Bone marrow (tissue), 2 donors: Measurements from ENCODE around the gene ACAP3.
A peak's percentile ranks its signal among the peaks of the same experiment; 100 is the strongest.

Experiments
- DNase-seq, 2 donors: peaks; one replicate each; lab custom pipeline; 2025; lab: John Stamatoyannopoulos, UW

ACAP3 gene

DNA sequence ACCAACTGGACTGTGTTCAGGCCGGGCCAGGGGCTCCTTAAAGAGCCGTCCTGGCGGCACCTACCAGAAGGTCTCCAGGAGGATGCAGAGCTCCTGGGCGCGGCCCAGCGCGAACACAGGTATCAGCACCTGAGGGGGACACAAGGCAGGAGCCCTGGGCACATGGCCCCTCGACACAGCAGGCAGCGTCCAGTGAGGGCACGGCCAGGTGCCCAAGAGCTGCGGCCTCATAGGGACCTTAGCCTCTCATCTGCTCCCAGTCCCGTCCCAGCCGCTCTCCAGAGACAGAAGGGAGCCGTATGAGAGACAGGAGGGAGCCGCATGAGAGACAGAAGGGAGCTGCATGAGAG is 6.5 kb upstream of the ACAP3 start:
- DNase-seq = no peak

DNA sequence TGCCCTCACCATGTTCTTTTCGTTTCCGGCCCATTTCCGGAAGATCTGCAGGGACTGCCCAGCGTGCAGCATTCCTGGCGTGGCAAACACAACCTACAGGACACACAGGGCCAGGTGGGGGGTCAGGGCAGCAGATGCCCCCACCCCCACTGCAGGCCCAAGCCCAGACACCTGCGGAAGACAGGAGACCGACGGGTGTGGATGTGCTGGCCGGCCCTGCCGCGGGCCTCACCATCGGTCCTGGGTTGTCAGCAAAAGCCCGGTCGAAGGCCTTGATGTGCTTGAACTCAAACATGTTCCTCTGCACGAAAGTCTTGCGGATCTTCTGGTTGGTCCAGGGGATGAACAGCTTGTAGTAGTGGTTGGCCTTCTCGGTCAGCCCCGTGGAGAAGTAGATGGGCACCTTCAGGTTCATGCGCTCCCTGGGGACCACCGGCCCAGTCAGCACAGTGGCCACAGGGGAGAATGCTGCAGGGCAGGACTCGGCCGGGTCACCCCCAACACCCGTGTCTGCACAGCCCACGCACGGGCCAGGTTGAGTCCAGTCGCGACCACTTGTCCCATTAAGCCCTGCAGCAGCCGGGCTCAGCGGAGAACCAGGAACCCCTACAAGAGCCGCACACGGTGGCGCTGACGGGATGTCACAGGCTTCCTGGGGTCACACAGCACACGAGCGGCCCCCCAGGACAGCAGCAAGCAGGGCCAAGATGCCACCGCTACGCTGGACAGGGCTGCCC is 5.9 kb upstream of the ACAP3 start:
- no peak for DNase-seq

DNA sequence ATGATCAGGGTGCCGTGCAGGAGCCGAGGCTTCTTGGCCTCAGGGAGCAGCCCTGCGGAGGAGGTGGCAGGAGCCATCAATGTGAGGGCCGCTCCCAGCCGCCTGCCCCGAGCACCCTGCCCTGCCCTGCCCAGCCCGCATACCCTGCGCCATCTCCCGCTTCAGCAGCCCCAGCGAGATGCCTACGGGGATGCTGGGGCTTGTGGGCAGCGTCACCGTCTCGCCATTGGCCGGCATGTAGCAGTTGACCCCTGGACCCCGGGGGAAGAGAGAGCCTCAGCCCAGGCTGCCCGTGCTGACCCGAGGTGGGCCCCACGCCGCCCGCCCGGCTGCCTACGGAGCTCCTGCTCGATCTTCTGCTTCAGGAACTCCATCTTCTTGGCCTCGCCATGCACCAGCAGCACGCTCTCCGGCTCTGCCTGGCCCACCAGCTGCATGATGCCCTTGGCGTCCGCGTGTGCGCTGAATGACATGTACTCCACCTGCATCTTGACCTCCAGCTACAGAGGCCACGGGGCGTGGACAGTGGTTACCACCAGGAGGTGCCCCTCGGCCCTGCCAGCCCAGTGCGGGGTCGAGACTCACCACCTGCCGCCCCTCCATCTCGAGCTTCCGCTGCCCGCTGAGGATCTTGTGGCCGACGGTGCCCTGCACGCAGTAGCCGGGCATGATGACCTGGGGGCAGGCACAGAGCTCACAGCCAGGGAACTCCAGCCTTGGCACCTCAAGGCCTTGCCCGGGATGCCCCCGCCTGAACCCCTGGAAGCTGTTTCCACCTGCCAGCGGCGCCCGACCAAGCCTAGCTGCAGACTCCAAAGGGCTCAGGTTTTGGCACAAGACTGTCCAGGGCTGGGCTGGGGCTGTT is 5.0 kb upstream of the ACAP3 start:
- no peak for DNase-seq

DNA sequence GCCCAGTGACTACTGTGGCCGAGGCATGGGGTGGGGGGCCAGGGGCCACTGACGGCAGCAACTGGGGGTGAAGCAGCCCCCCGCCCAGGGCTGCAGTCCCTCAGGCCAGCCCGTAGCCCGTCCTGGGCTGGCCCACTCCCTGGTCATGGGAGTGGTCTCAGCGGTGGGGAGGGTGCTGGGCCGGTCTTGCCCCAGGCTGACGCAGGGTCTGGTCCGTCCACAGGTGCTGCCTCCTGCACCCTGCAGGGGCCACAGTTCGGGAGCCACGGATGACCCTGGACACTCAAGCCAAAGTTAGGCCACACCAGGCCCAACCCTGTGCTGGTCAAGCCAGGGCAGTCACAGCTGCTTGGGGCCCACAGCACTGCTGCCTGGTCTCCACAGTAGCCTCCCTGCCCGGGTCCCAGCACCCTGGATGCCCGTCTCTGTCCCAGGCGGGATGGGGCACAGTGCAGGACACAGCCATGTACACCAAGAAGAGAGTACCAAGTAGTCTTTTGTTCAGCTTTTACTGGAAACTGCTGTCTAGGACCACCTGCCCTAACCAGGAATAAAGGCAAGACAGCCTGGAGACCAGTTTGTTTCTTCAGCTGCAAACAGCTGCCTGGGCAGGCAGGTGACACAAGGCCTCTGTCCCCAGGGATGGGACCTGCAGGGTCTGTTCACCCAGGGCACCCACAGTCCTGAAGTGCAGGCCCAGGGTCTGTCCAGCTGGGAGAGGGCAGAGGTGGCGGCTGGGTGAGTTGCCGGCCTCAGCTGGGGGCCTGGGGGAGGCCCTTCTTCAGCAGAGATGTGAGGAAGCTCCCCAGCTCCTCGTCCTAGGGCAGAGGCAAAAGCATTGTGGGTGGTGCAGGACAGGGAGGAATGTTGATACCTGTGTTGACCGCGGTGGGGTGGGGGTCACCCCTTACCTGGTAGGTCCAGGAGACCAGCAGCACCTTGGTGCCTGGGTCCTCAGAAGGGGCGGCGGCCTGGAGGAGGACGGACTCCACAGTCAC is 3.7 kb upstream of the ACAP3 start:
- no peak for DNase-seq

DNA sequence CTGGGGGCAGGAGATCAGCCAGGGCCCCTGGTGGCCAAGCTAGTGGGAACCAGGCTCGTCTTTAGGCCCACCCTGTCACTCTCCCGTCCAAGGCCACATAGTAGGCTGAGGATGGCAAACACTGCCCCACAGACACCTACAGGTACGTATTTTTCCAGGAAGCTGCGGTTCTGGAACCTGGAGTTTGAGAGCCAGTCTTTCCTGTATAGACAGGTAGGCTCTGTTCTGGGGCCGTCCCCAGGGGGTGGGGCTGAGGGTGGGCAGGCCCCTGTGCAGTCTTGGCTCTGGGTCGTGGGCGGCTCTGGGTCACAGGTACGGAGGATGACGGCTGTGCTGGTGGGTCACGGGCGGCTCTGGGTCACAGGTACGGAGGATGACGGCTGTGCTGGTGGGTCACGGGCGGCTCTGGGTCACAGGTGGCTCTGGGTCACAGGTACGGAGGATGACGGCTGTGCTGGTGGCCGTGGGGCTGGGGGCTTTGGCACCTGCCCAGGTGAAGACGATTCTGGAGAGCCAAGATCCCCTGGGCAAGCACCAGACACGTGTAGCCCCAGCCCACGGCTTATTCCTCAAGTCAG is 2.8 kb upstream of the ACAP3 start:
- no peak for DNase-seq

DNA sequence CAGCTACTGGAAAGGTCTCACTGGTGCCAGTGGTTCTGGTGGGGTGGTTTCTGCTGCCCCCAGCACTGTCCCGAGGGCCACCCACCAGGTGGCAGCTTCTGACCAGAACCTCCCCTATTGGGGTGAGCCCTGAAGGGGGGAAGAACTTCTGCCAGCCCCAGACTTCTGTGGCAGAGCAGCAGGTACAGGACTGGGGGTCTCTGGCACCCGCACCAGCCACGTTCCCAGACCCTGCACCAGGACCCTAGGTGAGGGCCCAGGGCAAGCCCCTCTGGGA is 2.3 kb upstream of the ACAP3 start:
- no peak for DNase-seq

DNA sequence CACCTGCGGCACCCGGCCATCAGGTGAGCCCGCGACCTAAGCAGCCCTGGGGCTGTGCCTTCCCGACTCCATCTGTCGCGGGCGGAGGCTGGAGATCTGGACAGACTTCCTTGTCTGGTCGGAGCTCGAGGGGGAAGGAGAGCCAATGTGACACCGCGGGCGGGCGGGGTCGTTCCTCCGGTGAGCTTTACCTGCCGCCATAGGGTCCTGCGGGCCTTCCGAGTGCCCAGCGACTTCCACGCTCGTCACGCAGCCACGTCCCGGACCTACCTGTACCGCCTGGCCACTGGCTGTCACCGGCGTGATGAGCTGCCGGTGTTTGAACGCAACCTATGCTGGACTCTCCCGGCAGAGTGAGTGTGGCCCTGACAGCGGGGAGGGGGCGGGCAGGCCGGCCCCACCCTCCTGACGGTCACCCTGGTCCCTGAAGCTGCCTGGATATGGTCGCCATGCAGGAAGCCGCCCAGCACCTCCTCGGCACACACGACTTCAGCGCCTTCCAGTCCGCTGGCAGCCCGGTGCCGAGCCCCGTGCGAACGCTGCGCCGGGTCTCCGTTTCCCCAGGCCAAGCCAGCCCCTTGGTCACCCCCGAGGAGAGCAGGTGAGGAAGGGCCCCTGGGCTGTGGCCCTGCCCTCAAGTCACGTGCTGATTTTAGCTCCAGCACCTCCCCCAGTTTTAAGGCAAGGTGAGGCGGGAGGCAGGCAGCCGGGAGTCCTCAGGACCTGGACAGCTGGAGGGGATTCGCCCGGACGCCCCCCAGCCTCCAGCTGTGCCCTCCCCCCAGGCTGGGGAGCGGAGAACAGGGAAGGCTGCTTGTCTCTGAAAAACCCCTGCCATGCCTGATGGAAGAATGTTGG is 1.8 kb upstream of the ACAP3 start:
- DNase-seq = no peak

DNA sequence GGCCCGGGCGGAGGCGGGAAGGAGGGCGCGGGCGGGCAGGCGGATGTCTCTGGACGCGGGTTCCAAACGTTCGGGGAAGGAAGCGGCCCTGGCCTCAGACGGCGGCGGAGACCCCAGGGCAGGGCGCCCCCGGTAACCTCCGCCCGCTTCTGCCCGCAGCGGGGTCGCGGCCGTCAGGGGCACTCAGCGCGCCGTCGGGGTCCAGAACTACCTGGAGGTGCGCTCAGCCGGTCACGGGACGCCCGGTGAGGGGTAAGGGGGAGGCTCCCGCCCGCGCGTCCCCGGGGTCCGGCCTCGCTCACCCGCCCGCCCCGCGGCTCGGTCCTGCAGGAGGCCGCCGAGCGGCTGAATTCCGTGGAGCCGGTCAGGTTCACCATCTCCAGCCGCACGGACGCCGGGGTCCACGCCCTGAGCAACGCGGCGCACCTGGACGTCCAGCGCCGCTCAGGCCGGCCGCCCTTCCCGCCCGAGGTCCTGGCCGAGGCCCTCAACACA is 1.1 kb upstream of the ACAP3 start:
- no peak for DNase-seq

DNA sequence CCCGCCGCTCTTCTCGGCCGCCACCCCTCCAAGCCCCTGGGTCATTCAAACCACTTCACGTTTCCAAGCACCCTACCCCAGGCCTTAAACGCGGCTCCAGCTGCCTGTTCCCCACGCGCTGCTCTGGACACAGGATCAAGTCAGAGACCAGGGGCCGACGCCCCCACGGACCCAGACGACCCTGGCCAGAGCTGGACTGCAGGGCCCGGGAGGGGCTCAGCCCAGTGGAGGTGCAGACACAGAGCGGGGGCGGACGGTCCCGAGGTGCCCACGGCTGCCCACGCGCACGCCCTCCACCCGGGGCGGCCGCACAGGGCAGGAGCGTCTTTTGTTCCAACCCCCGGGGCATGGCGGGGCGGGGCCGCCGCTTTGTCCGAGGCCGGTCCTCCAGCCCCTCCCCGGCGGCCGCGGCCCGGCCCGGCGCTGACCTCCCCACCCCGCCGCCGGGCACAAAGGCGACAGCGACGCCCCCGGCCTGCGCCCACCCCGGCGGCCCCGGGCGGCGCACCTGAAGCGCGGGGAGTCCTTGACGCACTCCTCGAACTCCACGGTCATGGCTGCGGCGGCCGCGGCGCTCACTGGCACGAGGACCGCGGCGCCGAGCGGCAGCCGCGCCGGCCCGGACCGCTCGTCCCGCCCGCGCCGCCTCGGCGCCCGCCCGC is 338 bp downstream of the ACAP3 start:
- no peak for DNase-seq

DNA sequence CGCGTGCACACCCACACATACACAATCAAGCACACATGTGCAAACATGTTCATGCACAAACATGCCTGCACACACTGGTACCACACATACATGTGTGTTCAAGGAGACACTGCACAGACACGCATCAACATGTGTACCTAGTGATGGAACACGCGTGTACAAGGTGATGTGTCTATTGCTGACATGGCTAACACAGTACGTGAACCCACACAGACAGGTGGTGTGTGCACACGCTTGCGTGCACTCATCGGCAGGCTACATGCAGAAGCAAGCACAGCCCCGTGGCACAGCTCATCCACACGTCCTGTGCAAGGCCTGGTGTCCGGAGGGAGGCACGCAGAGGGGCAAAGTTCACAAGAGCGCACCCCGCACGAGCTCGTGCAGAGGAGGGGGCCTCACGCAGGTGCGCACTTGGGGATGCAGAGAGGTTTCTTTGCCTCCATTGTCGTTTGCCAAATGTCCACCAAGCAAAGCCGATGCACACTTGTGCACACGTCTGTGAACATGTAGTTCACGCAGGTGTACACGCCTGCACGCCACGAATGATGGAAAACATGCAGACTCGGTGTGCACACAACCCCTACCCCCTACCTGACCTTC is 969 bp downstream of the ACAP3 start:
- no peak for DNase-seq

DNA sequence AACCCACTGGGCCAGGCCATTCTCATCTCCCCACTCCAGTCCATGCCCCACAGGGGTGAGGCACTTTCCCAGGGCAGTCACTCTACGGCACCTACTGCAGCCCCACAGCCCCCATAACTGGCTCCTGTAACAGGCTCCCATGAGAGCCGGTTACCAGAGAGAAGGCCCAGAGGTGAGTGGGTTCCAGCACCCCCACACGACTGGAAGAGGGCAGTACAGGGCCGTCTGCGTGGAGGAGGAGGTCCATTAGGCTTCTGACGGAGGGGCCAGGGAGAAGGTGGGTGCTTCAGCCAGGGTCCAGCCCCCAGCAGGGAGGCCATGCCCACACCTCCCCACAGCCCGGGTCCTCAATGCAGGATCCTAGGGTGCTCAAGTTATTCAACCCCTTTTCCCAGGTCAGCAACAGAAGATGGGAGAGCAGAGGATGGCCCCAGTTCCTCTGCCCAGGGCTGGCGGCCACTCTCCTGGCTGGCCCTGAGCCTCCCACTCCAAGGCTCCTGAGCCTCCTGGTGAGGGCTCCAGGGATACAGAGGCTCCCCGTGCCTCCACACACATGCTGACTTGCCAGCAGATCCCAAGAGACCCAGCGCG is 1.6 kb downstream of the ACAP3 start:
- DNase-seq = no peak

DNA sequence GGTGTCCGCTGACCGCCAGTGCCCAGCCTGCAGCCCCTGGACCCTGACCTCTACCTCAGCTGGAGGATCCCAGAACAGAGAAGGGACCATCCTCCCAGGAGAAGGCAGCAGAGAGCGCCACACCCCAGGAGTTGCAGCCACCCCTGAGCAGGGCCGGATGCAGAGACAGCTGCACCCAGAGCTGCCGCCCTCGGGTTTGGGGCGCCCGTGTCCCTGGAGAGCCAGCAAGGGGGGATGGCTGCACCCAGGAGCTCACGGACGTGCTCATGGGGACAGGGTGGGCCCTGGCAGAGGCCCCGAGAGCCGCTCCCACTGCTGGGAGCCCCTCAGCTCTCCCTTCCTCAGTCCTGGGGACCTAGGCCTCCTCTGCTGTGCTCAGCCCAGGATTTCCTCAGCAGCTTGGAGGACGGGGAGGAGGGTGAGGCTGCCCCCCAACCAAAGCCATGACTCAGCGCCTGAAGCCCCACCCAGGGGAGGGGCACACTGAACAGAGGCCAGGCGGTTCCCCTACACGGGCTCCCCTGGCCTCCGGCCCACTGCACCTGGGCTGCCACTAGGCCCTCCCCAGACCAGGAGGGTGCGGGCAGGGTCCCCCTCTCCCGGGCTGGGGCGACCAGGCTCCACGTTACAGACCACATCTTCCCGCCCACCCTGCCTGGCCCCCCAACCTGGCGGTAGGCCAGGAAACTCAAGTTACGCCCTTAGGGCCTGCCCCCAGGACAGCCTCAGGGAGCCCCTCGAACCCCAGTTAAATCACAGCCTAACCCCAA is 2.2 kb downstream of the ACAP3 start:
- DNase-seq = peak; percentile 49 to 68

DNA sequence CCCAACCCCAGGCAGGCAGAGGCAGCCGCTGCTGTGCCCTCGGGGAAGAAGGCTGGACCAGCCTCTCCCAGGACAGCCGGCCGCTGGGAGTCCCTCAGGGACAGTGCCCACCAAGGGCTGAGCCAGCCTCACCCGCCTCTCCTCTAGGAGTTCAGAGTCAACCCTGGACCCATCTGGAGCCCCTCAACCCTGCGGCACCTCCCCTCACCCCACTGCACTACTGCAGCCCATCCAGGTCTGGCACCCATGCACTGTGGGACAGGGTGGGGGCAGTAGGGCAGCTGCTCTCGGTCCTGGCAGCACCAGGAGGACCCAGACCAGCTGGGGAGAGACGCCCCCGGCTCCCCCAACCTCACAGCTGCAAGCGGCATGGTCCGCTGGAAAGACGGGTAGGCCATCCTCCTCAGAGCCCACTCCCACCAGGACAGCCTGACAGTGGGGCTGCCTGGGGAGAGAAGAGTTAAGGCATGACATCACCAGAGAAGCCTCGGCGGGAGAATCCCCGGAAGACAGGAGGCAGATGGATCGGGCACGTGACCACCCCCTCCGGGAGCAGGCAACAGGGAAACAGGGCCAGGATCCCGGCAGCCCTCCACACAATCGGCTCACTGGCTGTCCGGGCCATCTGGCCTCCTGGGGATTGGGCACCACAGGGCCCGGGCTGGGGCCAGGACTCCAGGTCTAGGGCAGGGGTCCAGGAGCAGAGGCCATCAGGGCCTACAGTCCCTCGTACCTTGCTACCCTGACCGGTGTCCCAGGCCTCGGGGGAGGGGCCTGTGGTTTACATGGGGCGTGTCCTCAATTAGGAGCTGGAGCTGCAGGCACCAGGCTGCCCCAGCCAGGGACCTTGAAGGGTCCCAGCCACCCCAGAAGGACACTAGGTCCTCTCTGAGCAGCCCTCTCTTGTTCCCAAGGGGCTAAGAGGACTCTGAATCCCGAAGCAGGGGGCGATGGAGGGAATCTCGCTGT is 3.1 kb downstream of the ACAP3 start:
- no peak for DNase-seq

DNA sequence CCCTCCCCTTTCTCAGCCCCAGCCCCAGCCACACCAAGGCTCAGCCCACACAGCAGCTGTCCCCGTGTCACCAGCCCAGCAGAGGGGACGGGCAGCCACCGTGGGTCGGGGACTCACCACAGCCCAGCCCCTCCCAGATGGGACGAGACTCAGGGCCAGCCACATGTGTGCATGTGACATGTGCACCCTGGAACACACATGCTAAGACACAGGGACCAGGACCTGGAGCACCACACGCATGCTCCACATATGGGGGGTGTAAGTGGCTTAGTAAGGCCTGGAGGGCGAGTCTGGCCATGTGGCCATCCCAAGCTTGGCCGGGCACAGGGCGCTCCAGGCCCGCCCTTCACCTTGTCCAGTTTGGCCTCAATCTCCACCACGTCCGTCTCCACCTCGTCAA is 4.0 kb downstream of the ACAP3 start:
- DNase-seq = no peak

DNA sequence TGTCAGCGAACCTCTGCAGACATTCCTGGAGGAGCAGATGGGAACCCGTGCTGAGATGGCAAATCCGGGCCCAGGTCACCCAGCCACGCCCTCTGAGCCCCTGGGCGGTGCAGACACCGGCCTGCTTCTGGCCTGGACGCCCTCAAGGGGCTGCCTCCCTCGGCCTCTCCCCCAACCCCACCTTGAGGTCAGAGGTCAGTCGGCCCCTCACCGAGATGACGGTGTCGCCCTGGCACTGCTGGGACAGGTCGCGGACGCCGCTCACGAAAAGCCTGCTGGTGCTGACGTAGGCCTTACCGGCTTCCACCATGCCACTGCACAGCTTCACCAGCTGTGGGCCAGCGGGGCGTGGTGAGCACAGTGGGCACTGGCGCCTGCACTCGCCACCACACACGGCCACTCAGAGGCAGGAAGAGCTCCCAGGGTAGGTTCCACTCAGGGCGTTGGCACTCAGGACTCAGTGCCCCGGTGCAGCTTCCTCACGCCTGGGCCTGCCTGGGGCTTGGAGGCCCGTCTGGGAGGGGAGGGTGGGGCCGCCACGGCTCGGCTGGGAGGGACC is 4.7 kb downstream of the ACAP3 start:
- no peak for DNase-seq

DNA sequence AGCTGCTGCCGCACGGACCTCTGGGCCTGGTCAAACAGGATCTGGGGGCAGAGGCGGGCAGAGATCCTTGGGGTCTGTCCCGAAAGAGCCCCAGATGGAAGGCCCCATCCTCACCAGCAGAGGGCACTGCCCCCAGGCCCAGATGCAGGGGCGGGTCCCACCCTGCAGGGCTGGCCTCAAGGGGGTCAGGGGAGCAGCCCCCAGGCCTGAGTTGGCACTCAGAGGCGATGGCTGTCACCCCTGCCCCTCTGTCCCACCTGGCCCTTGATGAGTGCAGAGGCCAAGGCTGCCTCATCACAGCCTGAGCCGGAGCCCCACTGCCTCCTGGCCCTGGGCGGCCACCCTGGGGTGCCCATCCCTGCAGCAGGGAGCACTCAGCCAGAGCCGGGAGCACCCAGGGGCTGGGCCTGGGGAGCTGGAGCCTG is 5.7 kb downstream of the ACAP3 start:
- no peak for DNase-seq

DNA sequence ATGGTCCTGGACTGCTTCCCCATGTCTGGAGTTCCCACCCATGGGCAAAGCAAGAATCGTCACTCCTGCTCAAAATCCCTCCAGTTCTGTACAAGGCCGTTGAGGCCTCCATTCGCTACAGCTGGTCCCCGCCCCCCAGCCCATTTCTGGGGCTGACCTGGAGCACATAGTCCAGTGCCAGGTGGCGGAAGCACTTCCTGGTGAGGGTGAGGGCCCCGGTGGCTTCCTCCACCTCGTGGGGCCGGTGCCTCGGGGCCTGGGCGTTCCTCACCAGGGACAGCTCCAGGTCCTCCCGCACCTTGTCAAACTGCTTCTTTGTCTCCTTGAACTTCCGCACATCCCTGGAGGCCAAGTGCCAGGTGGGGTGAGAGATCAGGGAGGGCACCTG is 7.4 kb downstream of the ACAP3 start:
- DNase-seq = no peak
